Endothelial cell of umbilical vein (primary cell): ENCODE results near the gene TENM4.

Experiments
- EZH2 ChIP-seq: IDR thresholded peaks from 2 replicates; pipeline ENCODE4 v1.6.1; 2012; ENCODE audit warnings: borderline replicate concordance, low read depth, mild to moderate bottlenecking, moderate library complexity, low read length, inconsistent platforms; ENCODE audit not compliant: severe bottlenecking
- GATA2 ChIP-seq: IDR thresholded peaks from 2 replicates; pipeline ENCODE4 v1.7.0; 2011; ENCODE audit warnings: low read depth, mild to moderate bottlenecking, moderate library complexity, mixed read lengths, low read length; ENCODE audit not compliant: insufficient read length, insufficient read depth
- POLR2AphosphoS5 ChIP-seq: IDR thresholded peaks from 2 replicates; pipeline ENCODE4 v1.6.1; 2012; ENCODE audit warnings: low read depth, mild to moderate bottlenecking, control low read depth, low read length, moderate library complexity; ENCODE audit not compliant: insufficient read depth
- TF ChIP-seq, protein P1 (sequence below), 2 donors: IDR thresholded peaks; 1 replicate in 1 of 2; 2 replicates in 1 of 2; pipeline ENCODE4 v1.5.1; 2011; ENCODE audit warnings: low read length in 2 of 2, mild to moderate bottlenecking in 2 of 2, moderate library complexity in 2 of 2, control low read depth in 1 of 2, inconsistent platforms in 1 of 2, low read depth in 1 of 2; ENCODE audit not compliant: insufficient read depth in 1 of 2; ENCODE audit errors: extremely low read depth in 1 of 2

DNA sequence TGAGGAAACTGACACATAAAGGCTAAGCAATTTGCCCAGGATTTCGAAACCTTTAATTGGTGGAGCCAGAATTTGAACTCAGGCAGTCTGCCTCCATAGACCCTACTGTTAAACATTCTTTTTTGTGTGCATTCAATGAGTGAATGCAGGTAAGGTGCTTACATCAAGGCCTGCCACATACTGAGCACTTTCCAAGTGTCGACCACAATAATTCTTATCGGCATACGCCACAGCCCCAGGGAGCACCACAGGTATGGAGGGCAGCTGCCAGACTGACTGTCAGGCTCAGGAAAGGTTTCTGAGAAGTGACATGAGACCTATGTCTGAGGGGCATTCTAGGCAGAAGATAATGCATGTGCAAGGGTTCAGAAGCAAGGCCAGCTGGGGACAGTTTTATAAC, 531.4 kb downstream of the TENM4 start:
- TF ChIP-seq, protein P1, sequence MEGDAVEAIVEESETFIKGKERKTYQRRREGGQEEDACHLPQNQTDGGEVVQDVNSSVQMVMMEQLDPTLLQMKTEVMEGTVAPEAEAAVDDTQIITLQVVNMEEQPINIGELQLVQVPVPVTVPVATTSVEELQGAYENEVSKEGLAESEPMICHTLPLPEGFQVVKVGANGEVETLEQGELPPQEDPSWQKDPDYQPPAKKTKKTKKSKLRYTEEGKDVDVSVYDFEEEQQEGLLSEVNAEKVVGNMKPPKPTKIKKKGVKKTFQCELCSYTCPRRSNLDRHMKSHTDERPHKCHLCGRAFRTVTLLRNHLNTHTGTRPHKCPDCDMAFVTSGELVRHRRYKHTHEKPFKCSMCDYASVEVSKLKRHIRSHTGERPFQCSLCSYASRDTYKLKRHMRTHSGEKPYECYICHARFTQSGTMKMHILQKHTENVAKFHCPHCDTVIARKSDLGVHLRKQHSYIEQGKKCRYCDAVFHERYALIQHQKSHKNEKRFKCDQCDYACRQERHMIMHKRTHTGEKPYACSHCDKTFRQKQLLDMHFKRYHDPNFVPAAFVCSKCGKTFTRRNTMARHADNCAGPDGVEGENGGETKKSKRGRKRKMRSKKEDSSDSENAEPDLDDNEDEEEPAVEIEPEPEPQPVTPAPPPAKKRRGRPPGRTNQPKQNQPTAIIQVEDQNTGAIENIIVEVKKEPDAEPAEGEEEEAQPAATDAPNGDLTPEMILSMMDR (IDR thresholded peaks at IDR 0.05; ENCODE audit: extremely low read depth in 1 of 2, insufficient read depth in 1 of 2, low read depth in 1 of 2, low read length in 2 of 2), result no peak
- TF ChIP-seq POLR2AphosphoS5, result no peak
- TF ChIP-seq GATA2, result no peak
- TF ChIP-seq EZH2, result no peak
